B cell (primary cell): ENCODE data around the gene RETREG2. TPM values are rescaled to one million over a fixed set of nuclear protein-coding genes. Genes with fewer than 3 reads are reported as not detected.

Source experiments
- ATAC-seq: fragments of 200-7000 bp; cut with Tn5 transposase; one replicate; pipeline ENCODE4 v1.10.0; 2021; ENCODE audit warnings: low read depth, mild to moderate bottlenecking, moderate number of reproducible peaks, moderate library complexity
- CTCF ChIA-PET: fragments of 350-600 bp; sonication (Branson Sonifier 250); formaldehyde crosslinking; loops from one replicate; lab custom pipeline; 2021; ENCODE audit warnings: antibody characterized with exemption, inconsistent platforms; lab: Charles Lee
- POLR2A ChIA-PET: fragments of 350-600 bp; sonication (Branson Sonifier 250); formaldehyde crosslinking; loops from one replicate; lab custom pipeline; 2021; ENCODE audit warnings: antibody characterized with exemption; lab: Charles Lee
- DNase-seq: peaks from one replicate; pipeline ENCODE4 v3.0.0; 2013
- H2AFZ ChIP-seq: 2 replicates; pipeline ENCODE4 v1.6.1; 2012; ENCODE audit warnings: mild to moderate bottlenecking, low read depth, low read length; ENCODE audit not compliant: insufficient read depth, poor library complexity, severe bottlenecking
- H3K27ac ChIP-seq, 2 donors: 1 replicate in 1 of 2; 2 replicates in 1 of 2; pipeline ENCODE4 v1.5.1; 2012 to 2013; ENCODE audit warnings: low read length in 2 of 2, mild to moderate bottlenecking in 2 of 2, moderate library complexity in 1 of 2
- H3K27me3 ChIP-seq, 4 experiments: fragments of 200-600 bp in 1 of 4; sonication (generic) in 1 of 4; replicated peaks in 1 of 4; 1 replicate in 2 of 4; 2 replicates in 2 of 4; pipeline versions ENCODE4 v1.6.1 to v1.7.0; 2013 to 2016; ENCODE audit warnings: low read length in 3 of 4, mild to moderate bottlenecking in 2 of 4, mixed read lengths in 1 of 4, moderate library complexity in 1 of 4; ENCODE audit not compliant: insufficient read depth in 4 of 4, control insufficient read depth in 3 of 4; ENCODE audit errors: control extremely low read depth in 1 of 4
- H3K36me3 ChIP-seq, 2 experiments: replicated peaks in 1 of 2; 1 replicate in 1 of 2; 2 replicates in 1 of 2; pipeline versions ENCODE4 v1.6.1 to v1.7.1; 2013; ENCODE audit warnings: low read length in 1 of 2; ENCODE audit not compliant: insufficient read depth in 2 of 2, control insufficient read depth in 1 of 2; ENCODE audit errors: control extremely low read depth in 1 of 2, extremely low read depth in 1 of 2
- H3K4me1 ChIP-seq, 2 donors: fragments of 200-600 bp in 1 of 2; sonication (generic) in 1 of 2; 1 replicate in 1 of 2; 2 replicates in 1 of 2; pipeline versions ENCODE4 v1.5.1 to v1.6.1; 2013 to 2017; ENCODE audit warnings: low read length in 2 of 2; ENCODE audit not compliant: control insufficient read depth in 2 of 2, insufficient read depth in 2 of 2
- H3K4me2 ChIP-seq: replicated peaks from 2 replicates; pipeline ENCODE3; 2012; ENCODE audit warnings: mild to moderate bottlenecking, low read depth, low read length; ENCODE audit not compliant: poor library complexity, severe bottlenecking
- H3K4me3 ChIP-seq, 5 experiments: fragments of 200-600 bp in 1 of 5; sonication (generic) in 1 of 5; 1 replicate in 3 of 5; 2 replicates in 2 of 5; pipeline versions ENCODE4 v1.5.1 to v1.7.0; 2011 to 2016; ENCODE audit warnings: low read length in 4 of 5, mild to moderate bottlenecking in 4 of 5, low read depth in 2 of 5, control low read depth in 1 of 5, moderate library complexity in 1 of 5; ENCODE audit not compliant: insufficient read depth in 1 of 5; ENCODE audit errors: control extremely low read depth in 1 of 5, extremely low read depth in 1 of 5
- H3K79me2 ChIP-seq: fragments of 200-600 bp; sonication (generic); one replicate; pipeline ENCODE4 v1.6.0; 2016; ENCODE audit warnings: low read length; ENCODE audit not compliant: control insufficient read depth, insufficient read depth
- H3K9ac ChIP-seq: fragments of 200-600 bp; sonication (generic); 2 replicates; pipeline ENCODE4 v1.6.1; 2017; ENCODE audit warnings: mild to moderate bottlenecking, low read length, moderate library complexity
- H3K9me3 ChIP-seq, 3 donors: one replicate each; pipeline versions ENCODE4 v1.6.1 to v1.7.1; 2013; ENCODE audit warnings: low read length in 2 of 3; ENCODE audit not compliant: control insufficient read depth in 2 of 3, insufficient read depth in 1 of 3; ENCODE audit errors: control extremely low read depth in 1 of 3
- H4K20me1 ChIP-seq: 2 replicates; pipeline ENCODE4 v1.6.0; 2012; ENCODE audit warnings: mild to moderate bottlenecking, low read length; ENCODE audit not compliant: insufficient read depth, control insufficient read depth, poor library complexity, severe bottlenecking
- H3K27ac Mint-ChIP-seq: one replicate; pipeline ENCODE4 v1.8.0; 2021; ENCODE audit warnings: mixed read lengths
- H3K27me3 Mint-ChIP-seq: one replicate; pipeline ENCODE4 v1.8.0; 2021; ENCODE audit warnings: mixed read lengths
- H3K4me1 Mint-ChIP-seq: one replicate; pipeline ENCODE4 v1.8.0; 2021; ENCODE audit warnings: mixed read lengths
- H3K4me3 Mint-ChIP-seq: one replicate; pipeline ENCODE4 v1.8.0; 2021; ENCODE audit warnings: mixed read lengths
- H3K9me3 Mint-ChIP-seq: one replicate; pipeline ENCODE4 v1.8.0; 2022; ENCODE audit warnings: mixed read lengths; ENCODE audit not compliant: insufficient read depth
- EZH2 ChIP-seq: IDR thresholded peaks from 2 replicates; pipeline ENCODE4 v1.6.1; 2012; ENCODE audit warnings: borderline replicate concordance, low read depth, mild to moderate bottlenecking, moderate library complexity, low read length; ENCODE audit not compliant: insufficient read depth, poor library complexity, severe bottlenecking
- WGBS: methylation state at CpG from one replicate; pipeline ENCODE4 v1.1.5; 2013; ENCODE audit warnings: missing lambda C conversion rate; ENCODE audit not compliant: insufficient coverage; 5-methylcytosine and 5-hydroxymethylcytosine counted together
- intact Hi-C: fragments of 100-400 bp; cut with micrococcal nuclease; formaldehyde crosslinking; loops from one replicate; pipeline ENCODE4 v1.10.0; 2022
- polyA plus RNA-seq: library from polyadenylated mRNA; depleted of rRNA; stranded (reverse); fragments of >200 nt; gene quantifications from 2 replicates; pipeline ENCODE4 v1.2.3, GENCODE V29; 2012
- total RNA-seq, 2 donors: library from RNA; stranded (reverse); fragments of 120-200 nt in 1 of 2; gene quantifications; 1 replicate in 1 of 2; 2 replicates in 1 of 2; pipeline versions ENCODE4 v1.2.3 to v1.2.4, GENCODE V29; 2013 to 2022
- TF ChIP-seq, protein P1 (sequence below): fragments of 200-600 bp; IDR thresholded peaks from one replicate; pipeline ENCODE4 v1.8.0; 2022; ENCODE audit warnings: antibody characterized with exemption, mild to moderate bottlenecking

The RETREG2 gene
- total and polyA plus RNA-seq, 2 donors (not counting 1 experiment from before 2014, with no cell fraction given): 46.7 to 102 TPM

DNA sequence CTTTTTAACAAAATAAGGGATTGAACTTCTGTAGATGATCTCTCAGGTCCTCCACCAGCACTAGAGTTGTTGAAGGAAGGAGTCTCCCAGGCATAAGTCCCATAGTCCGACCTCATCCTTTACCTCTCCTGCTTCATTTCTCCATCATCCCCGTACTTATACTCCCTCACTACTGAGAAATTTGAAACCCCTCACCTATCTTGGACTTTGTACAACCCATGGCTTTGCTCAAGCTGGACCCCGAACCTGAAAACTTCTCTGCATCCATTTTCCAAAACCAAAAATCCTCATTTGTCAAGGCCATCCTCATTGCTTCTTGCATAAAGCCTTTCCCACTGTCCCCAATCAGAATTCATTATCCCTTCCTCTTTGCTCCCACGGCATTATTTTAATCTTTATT is 17.0 kb upstream of the RETREG2 start:
- H3K36me3 ChIP-seq: peaks cover 0 to 18% of the 10 kb centered on the region in 2 experiments
- peak overlapping the region; percentile 72 for H3K9ac ChIP-seq
- no peaks in the 10 kb centered on the region for H3K9me3 ChIP-seq
- ChIA-PET POLR2A (no interaction called here), CTCF (interaction anchor here (5.6 kb wide), 1 partner anchor 45 kb away, joined by 24 read pairs; the partner anchor contains the start of gene ZFAND2B)
- H3K27ac Mint-ChIP-seq: peak overlapping the region; percentile 97
- H3K9me3 Mint-ChIP-seq: no peaks in the 10 kb centered on the region
- DNase-seq: no peak
- H3K27me3 ChIP-seq: no peaks in the 10 kb centered on the region
- peaks cover 9 to 13% of the 10 kb centered on the region in 2 donors for H3K4me1 ChIP-seq
- H3K4me1 Mint-ChIP-seq: peaks cover 21% of the 10 kb centered on the region
- H3K4me2 ChIP-seq: peak overlapping the region; percentile 75
- no peaks in the 10 kb centered on the region for H3K27me3 Mint-ChIP-seq
- peak overlapping the region in 4 of 5 experiments; percentile 32 to 84 (median 76) for H3K4me3 ChIP-seq
- WGBS: 82% methylated on average over 4 of the region's 4 CpGs
- no peaks in the 10 kb centered on the region for H4K20me1 ChIP-seq
- intact Hi-C loops: loop anchor here (2.0 to 5.0 kb wide), 7 partner anchors 58 to 594 kb away; partner anchors contain the start of genes ABCB6, CHPF, CNOT9 and GLB1L
- peak overlapping the region; percentile 88 for H2AFZ ChIP-seq
- H3K79me2 ChIP-seq: peaks cover 14% of the 10 kb centered on the region
- H3K4me3 Mint-ChIP-seq: peak overlapping the region; percentile 98
- TF ChIP-seq EZH2: no peak
- TF ChIP-seq, protein P1, sequence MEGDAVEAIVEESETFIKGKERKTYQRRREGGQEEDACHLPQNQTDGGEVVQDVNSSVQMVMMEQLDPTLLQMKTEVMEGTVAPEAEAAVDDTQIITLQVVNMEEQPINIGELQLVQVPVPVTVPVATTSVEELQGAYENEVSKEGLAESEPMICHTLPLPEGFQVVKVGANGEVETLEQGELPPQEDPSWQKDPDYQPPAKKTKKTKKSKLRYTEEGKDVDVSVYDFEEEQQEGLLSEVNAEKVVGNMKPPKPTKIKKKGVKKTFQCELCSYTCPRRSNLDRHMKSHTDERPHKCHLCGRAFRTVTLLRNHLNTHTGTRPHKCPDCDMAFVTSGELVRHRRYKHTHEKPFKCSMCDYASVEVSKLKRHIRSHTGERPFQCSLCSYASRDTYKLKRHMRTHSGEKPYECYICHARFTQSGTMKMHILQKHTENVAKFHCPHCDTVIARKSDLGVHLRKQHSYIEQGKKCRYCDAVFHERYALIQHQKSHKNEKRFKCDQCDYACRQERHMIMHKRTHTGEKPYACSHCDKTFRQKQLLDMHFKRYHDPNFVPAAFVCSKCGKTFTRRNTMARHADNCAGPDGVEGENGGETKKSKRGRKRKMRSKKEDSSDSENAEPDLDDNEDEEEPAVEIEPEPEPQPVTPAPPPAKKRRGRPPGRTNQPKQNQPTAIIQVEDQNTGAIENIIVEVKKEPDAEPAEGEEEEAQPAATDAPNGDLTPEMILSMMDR: no peak
- peak overlapping the region in 1 of 2 donors; percentile 56 for H3K27ac ChIP-seq
- no peak for ATAC-seq

- no peaks in the 10 kb centered on the region for H3K9me3 Mint-ChIP-seq
- H3K27ac Mint-ChIP-seq: no peak overlapping the region
- POLR2A ChIA-PET: no interaction called here
- H3K27me3 Mint-ChIP-seq: no peaks in the 10 kb centered on the region
- H3K4me3 Mint-ChIP-seq: no peak overlapping the region
- CTCF ChIA-PET: interaction anchor here (0.6 to 4.1 kb wide), 7 partner anchors 8 to 132 kb away, joined by 3 to 21 read pairs (median 3); partner anchors contain the start of gene TUBA4A
- Histone ChIP-seq H3K4me3 (no peak overlapping the region), H2AFZ (no peak overlapping the region), H3K9me3 (no peaks in the 10 kb centered on the region), H4K20me1 (no peaks in the 10 kb centered on the region), H3K4me1 (peaks cover 9 to 13% of the 10 kb centered on the region in 2 donors), H3K27ac (no peak overlapping the region), H3K27me3 (no peaks in the 10 kb centered on the region), H3K79me2 (peaks cover 10% of the 10 kb centered on the region), H3K9ac (no peak overlapping the region), H3K36me3 (peaks cover 0 to 2% of the 10 kb centered on the region in 2 experiments), H3K4me2 (no peak overlapping the region)
- H3K4me1 Mint-ChIP-seq: peaks cover 21% of the 10 kb centered on the region
- no peak for ATAC-seq
- intact Hi-C loops: loop anchor here (5.0 kb wide), 3 partner anchors 266 to 596 kb away; partner anchors contain the start of genes CNOT9, STK11IP and USP37
- no peak for DNase-seq
- TF ChIP-seq, protein P1: no peak
- TF ChIP-seq EZH2: no peak
- 100% methylated on average over 2 of the region's 6 CpGs for WGBS
Measured at GRCh38 chr2:219163156-219163555, 14.9 kb upstream of the RETREG2 start.
